Activated CD4-positive, alpha-beta T cell treated with anti-CD3 and anti-CD28 coated beads, Interleukin-10, Interleukin-2, amounts not matched to agents 100 ng/mL and 50 ng/mL, durations not matched to agents 16 hours and 8 hours (primary cell): Measurements from ENCODE around the gene NNMT.

ENCODE experiments used
- DNase-seq: peaks from one replicate; pipeline ENCODE4 v3.0.0-alpha.2; 2020

Gene NNMT

GRCh38 chr11:114285599-114285998, 10.6 kb upstream of the NNMT start:
- DNase-seq = no peak

GRCh38 chr11:114286229-114286628, 10.0 kb upstream of the NNMT start:
- DNase-seq = no peak

GRCh38 chr11:114287154-114287553, 9.0 kb upstream of the NNMT start:
- DNase-seq = no peak

- DNase-seq = no peak
Measured at GRCh38 chr11:114288136-114288535, 8.1 kb upstream of the NNMT start.

- DNase-seq = no peak
Measured at GRCh38 chr11:114289779-114290178, 6.4 kb upstream of the NNMT start.

GRCh38 chr11:114290503-114291235, 5.5 kb upstream of the NNMT start:
- DNase-seq = no peak

GRCh38 chr11:114291381-114291780, 4.8 kb upstream of the NNMT start:
- no peak for DNase-seq

- no peak for DNase-seq
Measured at GRCh38 chr11:114291842-114292680, 4.1 kb upstream of the NNMT start.

GRCh38 chr11:114293201-114293711, 2.9 kb upstream of the NNMT start:
- DNase-seq = no peak

- no peak for DNase-seq
Measured at GRCh38 chr11:114296605-114297372, 590 bp downstream of the NNMT start.

GRCh38 chr11:114297806-114298709, 1.9 kb downstream of the NNMT start:
- no peak for DNase-seq

- DNase-seq = no peak
Measured at GRCh38 chr11:114298710-114299109, 2.5 kb downstream of the NNMT start.

- DNase-seq = no peak
Measured at GRCh38 chr11:114301088-114301487, 4.9 kb downstream of the NNMT start.

GRCh38 chr11:114301927-114302326, 5.7 kb downstream of the NNMT start:
- DNase-seq = no peak

GRCh38 chr11:114302663-114303062, 6.5 kb downstream of the NNMT start:
- no peak for DNase-seq

- no peak for DNase-seq
Measured at GRCh38 chr11:114304065-114304464, 7.9 kb downstream of the NNMT start.

- no peak for DNase-seq
Measured at GRCh38 chr11:114304969-114305368, 8.8 kb downstream of the NNMT start.

- no peak for DNase-seq
Measured at GRCh38 chr11:114307524-114308203, 11.5 kb downstream of the NNMT start.

- DNase-seq = no peak
Measured at GRCh38 chr11:114308689-114309089, 12.5 kb downstream of the NNMT start.

GRCh38 chr11:114309517-114309916, 13.3 kb downstream of the NNMT start:
- DNase-seq = no peak

- DNase-seq = no peak
Measured at GRCh38 chr11:114310095-114310494, 13.9 kb downstream of the NNMT start.

- DNase-seq = no peak
Measured at GRCh38 chr11:114311946-114312345, 15.7 kb downstream of the NNMT start.
